Measurements from ENCODE around the gene ZNF205. TPM values are rescaled to one million over a fixed set of nuclear protein-coding genes. Genes with fewer than 3 reads are reported as not detected.

Gene ZNF205
- total and polyA plus RNA-seq, 9 of the 15 experiments (the other 6 are each of a cell fraction or from before 2014, with no cell fraction given): 2.4 to 11.8 (median 5.1) TPM; not detected in 2

DNA sequence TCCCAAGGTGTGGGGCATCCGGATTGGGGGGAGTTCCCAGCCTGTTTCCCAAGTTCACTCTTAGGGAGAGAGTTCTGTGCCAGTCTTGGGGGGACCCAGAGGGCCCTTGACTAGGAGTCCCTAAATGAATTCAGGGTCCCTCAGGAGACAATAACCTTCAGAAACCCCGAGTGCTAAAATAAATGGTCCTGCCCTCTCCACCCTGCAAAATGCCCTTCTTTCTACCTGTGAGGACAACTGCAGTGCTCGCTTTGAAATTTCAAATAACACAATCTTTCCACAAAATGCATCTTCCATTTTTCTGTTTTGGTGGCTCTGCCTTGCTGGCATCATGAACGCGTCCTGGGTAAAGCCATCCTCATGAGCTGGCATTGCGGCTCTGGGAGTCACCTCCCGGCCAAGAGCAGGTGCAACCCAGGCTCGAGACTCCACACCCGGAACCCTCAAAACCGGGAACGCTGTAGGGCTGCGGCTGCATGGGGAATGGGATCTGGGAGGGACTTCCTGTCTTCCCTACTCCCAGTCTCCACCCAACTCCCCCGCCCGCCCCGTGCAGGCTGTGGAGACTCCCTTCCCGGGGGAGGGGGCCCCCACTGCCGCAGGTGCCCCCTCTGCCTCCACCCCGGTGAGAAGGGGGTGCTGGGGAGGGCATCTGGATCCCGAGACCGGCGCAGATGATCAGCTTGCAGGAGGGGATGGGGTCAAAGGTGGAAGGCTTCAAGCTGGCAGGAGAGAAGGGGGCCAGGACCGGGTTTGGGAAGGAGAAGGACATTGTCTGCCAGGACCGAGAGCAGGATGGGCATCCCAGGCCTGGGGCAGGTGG, at the start of gene ZNF205 (continued):
- 0 out of 2 replicates have a peak, but pooled peaks have one; percentile 8 for TF ChIP-seq TAL1 (IDR thresholded peaks at IDR 0.05)
- TF ChIP-seq CBX1 (IDR thresholded peaks at IDR 0.05; ENCODE audit: low read depth): peak; percentile 45; the same call in 1 of the 2 replicates
- TF ChIP-seq ZNF217 (CRISPR knock-in tag; IDR thresholded peaks at IDR 0.05): no peak
- TF ChIP-seq NFIC (IDR thresholded peaks at IDR 0.05): peak; percentile 31; the same call in 1 of the 2 replicates
- TF ChIP-seq ZNF408 (CRISPR knock-in tag; IDR thresholded peaks at IDR 0.05; ENCODE audit: low read depth): no peak
- no peak for TF ChIP-seq CEBPB (tag; IDR thresholded peaks at IDR 0.05)
- no peak for TF ChIP-seq HIVEP1 (CRISPR knock-in tag; IDR thresholded peaks at IDR 0.05)
- TF ChIP-seq, protein P1, sequence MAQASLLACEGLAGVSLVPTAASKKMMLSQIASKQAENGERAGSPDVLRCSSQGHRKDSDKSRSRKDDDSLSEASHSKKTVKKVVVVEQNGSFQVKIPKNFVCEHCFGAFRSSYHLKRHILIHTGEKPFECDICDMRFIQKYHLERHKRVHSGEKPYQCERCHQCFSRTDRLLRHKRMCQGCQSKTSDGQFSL (CRISPR knock-in tag; IDR thresholded peaks at IDR 0.05): no peak
- TF ChIP-seq, protein P1 (tag; IDR thresholded peaks at IDR 0.05): no peak
- peak; percentile 55 for TF ChIP-seq RBBP5 (IDR thresholded peaks at IDR 0.05; ENCODE audit: borderline replicate concordance, insufficient read depth, low read length, poor library complexity, severe bottlenecking)
- no peak for TF ChIP-seq PURB (CRISPR knock-in tag; IDR thresholded peaks at IDR 0.05; ENCODE audit: low read depth)
- no peak for TF ChIP-seq ETV5 (CRISPR knock-in tag; IDR thresholded peaks at IDR 0.05; ENCODE audit: low read depth)
- TF ChIP-seq SIN3B (IDR thresholded peaks at IDR 0.05; ENCODE audit: low read depth): peak; percentile 78
- no peak for TF ChIP-seq RBM15 (IDR thresholded peaks at IDR 0.05; ENCODE audit: insufficient read depth, low read length)
- TF ChIP-seq KLF1 (tag; IDR thresholded peaks at IDR 0.05): no peak
- TF ChIP-seq ZNF77 (CRISPR knock-in tag; IDR thresholded peaks at IDR 0.05): no peak
- TF ChIP-seq ZNF644 (tag; IDR thresholded peaks at IDR 0.05; ENCODE audit: low read depth): no peak
- TF ChIP-seq SOX6 (IDR thresholded peaks at IDR 0.05): no peak
- TF ChIP-seq, protein P2, sequence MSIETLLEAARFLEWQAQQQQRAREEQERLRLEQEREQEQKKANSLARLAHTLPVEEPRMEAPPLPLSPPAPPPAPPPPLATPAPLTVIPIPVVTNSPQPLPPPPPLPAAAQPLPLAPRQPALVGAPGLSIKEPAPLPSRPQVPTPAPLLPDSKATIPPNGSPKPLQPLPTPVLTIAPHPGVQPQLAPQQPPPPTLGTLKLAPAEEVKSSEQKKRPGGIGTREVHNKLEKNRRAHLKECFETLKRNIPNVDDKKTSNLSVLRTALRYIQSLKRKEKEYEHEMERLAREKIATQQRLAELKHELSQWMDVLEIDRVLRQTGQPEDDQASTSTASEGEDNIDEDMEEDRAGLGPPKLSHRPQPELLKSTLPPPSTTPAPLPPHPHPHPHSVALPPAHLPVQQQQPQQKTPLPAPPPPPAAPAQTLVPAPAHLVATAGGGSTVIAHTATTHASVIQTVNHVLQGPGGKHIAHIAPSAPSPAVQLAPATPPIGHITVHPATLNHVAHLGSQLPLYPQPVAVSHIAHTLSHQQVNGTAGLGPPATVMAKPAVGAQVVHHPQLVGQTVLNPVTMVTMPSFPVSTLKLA (conservative IDR thresholded peaks at IDR 0.05): peak; percentile 42 to 57; a peak in 3 of 4 replicates
- no peak for TF ChIP-seq HMG20A (CRISPR knock-in tag; conservative IDR thresholded peaks at IDR 0.05)
- TF ChIP-seq SMARCB1 (IDR thresholded peaks at IDR 0.05; ENCODE audit: insufficient read length, low read depth): no peak
- no peak for TF ChIP-seq ATF7 (IDR thresholded peaks at IDR 0.05)
- TF ChIP-seq ZNF12 (CRISPR knock-in tag; IDR thresholded peaks at IDR 0.05): no peak
- TF ChIP-seq SRSF9 (IDR thresholded peaks at IDR 0.05; ENCODE audit: borderline replicate concordance, low read depth, low read length): no peak
- 0 out of 2 replicates have a peak, but pooled peaks have one; percentile 42 for TF ChIP-seq ZNF175 (CRISPR knock-in tag; IDR thresholded peaks at IDR 0.05; ENCODE audit: low read depth)
- TF ChIP-seq RAD21 (CRISPR knock-in tag; conservative IDR thresholded peaks at IDR 0.05 in 1 of 2, IDR thresholded peaks at IDR 0.05 in 1 of 2): peak in 1 of 2 experiments; percentile 24; a peak in 1 of 4 replicates
- TF ChIP-seq ZNF165 (CRISPR knock-in tag; IDR thresholded peaks at IDR 0.05; ENCODE audit: borderline replicate concordance): no peak
- TF ChIP-seq MCM7 (IDR thresholded peaks at IDR 0.05): no peak
